Measurements from ENCODE around the gene FAHD2A.
A peak's percentile ranks its signal among the peaks of the same experiment; 100 is the strongest.
"Not testable (repeated sequence)": the region's sequence is repeated elsewhere in the genome, so short reads cannot be mapped to it uniquely, and the experiment has no call there.

Gene FAHD2A

GRCh38 chr2:95402370-95403203 lies at the start of gene FAHD2A:
Gene FAHD2A (plus strand): TSS chr2:95402708. CDS start chr2:95405559, 2,851 bp downstream.
- Histone ChIP-seq H3K36me3 (ENCODE audit: insufficient read depth, insufficient read length, low read length) (peaks cover 9% of the 10 kb centered on the region), H3K27me3 (ENCODE audit: insufficient read depth, insufficient read length) (peaks cover 7% of the 10 kb centered on the region), H3K4me3 (ENCODE audit: insufficient read length, low read depth) (peak within 1 kb of the TSS; percentile 94), H3K9me3 (ENCODE audit: insufficient read depth, low read length) (no peaks in the 10 kb centered on the region), H3K4me1 (ENCODE audit: insufficient read depth, insufficient read length) (peaks cover 3% of the 10 kb centered on the region), H3K9ac (ENCODE audit: insufficient read length, low read depth) (peak within 1 kb of the TSS; percentile 91)
- TF ChIP-seq YY1 (IDR thresholded peaks at IDR 0.05; ENCODE audit: insufficient read depth, insufficient read length) (no peak), SUZ12 (IDR thresholded peaks at IDR 0.05; ENCODE audit: extremely low read depth, insufficient read depth, insufficient read length) (no peak), ZNF274 (IDR thresholded peaks at IDR 0.05; ENCODE audit: low read depth, low read length) (no peak)
- DNase-seq (ENCODE audit: low read depth, low spot score), result peak; percentile 80

- no peak for DNase-seq (ENCODE audit: low read depth, low spot score)
- Histone ChIP-seq H3K36me3 (ENCODE audit: insufficient read depth, insufficient read length, low read length) (no peaks in the 10 kb centered on the region), H3K4me1 (ENCODE audit: insufficient read depth, insufficient read length) (peaks cover 11% of the 10 kb centered on the region), H3K4me3 (ENCODE audit: insufficient read length, low read depth) (no peak overlapping the region), H3K9ac (ENCODE audit: insufficient read length, low read depth) (no peak overlapping the region), H3K9me3 (ENCODE audit: insufficient read depth, low read length) (no peaks in the 10 kb centered on the region), H3K27me3 (ENCODE audit: insufficient read depth, insufficient read length) (peaks cover 8% of the 10 kb centered on the region)
- TF ChIP-seq YY1 (IDR thresholded peaks at IDR 0.05; ENCODE audit: insufficient read depth, insufficient read length) (no peak), SUZ12 (IDR thresholded peaks at IDR 0.05; ENCODE audit: extremely low read depth, insufficient read depth, insufficient read length) (no peak), ZNF274 (IDR thresholded peaks at IDR 0.05; ENCODE audit: low read depth, low read length) (no peak)
Measured at GRCh38 chr2:95353055-95353575, 49.4 kb upstream of the FAHD2A start.

GRCh38 chr2:95353613-95354468 lies 48.7 kb upstream of the FAHD2A start:
- peaks cover 11% of the 10 kb centered on the region for H3K4me1 ChIP-seq (ENCODE audit: insufficient read depth, insufficient read length)
- no peaks in the 10 kb centered on the region for H3K36me3 ChIP-seq (ENCODE audit: insufficient read depth, insufficient read length, low read length)

GRCh38 chr2:95354469-95354901 lies 48.0 kb upstream of the FAHD2A start:
- H3K9me3 ChIP-seq (ENCODE audit: insufficient read depth, low read length), result no peaks in the 10 kb centered on the region
- H3K36me3 ChIP-seq (ENCODE audit: insufficient read depth, insufficient read length, low read length), result no peaks in the 10 kb centered on the region
- peaks cover 13% of the 10 kb centered on the region for H3K4me1 ChIP-seq (ENCODE audit: insufficient read depth, insufficient read length)
- no peak overlapping the region for H3K4me3 ChIP-seq (ENCODE audit: insufficient read length, low read depth)
- TF ChIP-seq ZNF274 (IDR thresholded peaks at IDR 0.05; ENCODE audit: low read depth, low read length) (no peak), YY1 (IDR thresholded peaks at IDR 0.05; ENCODE audit: insufficient read depth, insufficient read length) (no peak), SUZ12 (IDR thresholded peaks at IDR 0.05; ENCODE audit: extremely low read depth, insufficient read depth, insufficient read length) (no peak)
- no peak for DNase-seq (ENCODE audit: low read depth, low spot score)
- no peaks in the 10 kb centered on the region for H3K27me3 ChIP-seq (ENCODE audit: insufficient read depth, insufficient read length)
- H3K9ac ChIP-seq (ENCODE audit: insufficient read length, low read depth), result no peak overlapping the region

More at GRCh38 chr2:95353613-95354468, 48.7 kb upstream of the FAHD2A start:
- Histone ChIP-seq H3K27me3 (ENCODE audit: insufficient read depth, insufficient read length) (peaks cover 3% of the 10 kb centered on the region), H3K4me3 (ENCODE audit: insufficient read length, low read depth) (no peak overlapping the region), H3K9me3 (ENCODE audit: insufficient read depth, low read length) (no peaks in the 10 kb centered on the region), H3K9ac (ENCODE audit: insufficient read length, low read depth) (peak overlapping the region; percentile 26)
- DNase-seq (ENCODE audit: low read depth, low spot score), result no peak
- TF ChIP-seq ZNF274 (IDR thresholded peaks at IDR 0.05; ENCODE audit: low read depth, low read length), result no peak
- no peak for TF ChIP-seq SUZ12 (IDR thresholded peaks at IDR 0.05; ENCODE audit: extremely low read depth, insufficient read depth, insufficient read length)
- no peak for TF ChIP-seq YY1 (IDR thresholded peaks at IDR 0.05; ENCODE audit: insufficient read depth, insufficient read length)

- Histone ChIP-seq H3K4me1 (ENCODE audit: insufficient read depth, insufficient read length) (peaks cover 15% of the 10 kb centered on the region), H3K27me3 (ENCODE audit: insufficient read depth, insufficient read length) (no peaks in the 10 kb centered on the region), H3K9ac (ENCODE audit: insufficient read length, low read depth) (no peak overlapping the region), H3K36me3 (ENCODE audit: insufficient read depth, insufficient read length, low read length) (no peaks in the 10 kb centered on the region), H3K9me3 (ENCODE audit: insufficient read depth, low read length) (no peaks in the 10 kb centered on the region), H3K4me3 (ENCODE audit: insufficient read length, low read depth) (no peak overlapping the region)
- TF ChIP-seq SUZ12 (IDR thresholded peaks at IDR 0.05; ENCODE audit: extremely low read depth, insufficient read depth, insufficient read length) (no peak), ZNF274 (IDR thresholded peaks at IDR 0.05; ENCODE audit: low read depth, low read length) (no peak), YY1 (IDR thresholded peaks at IDR 0.05; ENCODE audit: insufficient read depth, insufficient read length) (no peak)
- DNase-seq (ENCODE audit: low read depth, low spot score), result no peak
Measured at GRCh38 chr2:95354925-95355324, 47.6 kb upstream of the FAHD2A start.

GRCh38 chr2:95355486-95355885 lies 47.0 kb upstream of the FAHD2A start:
- H3K4me1 ChIP-seq (ENCODE audit: insufficient read depth, insufficient read length), result peaks cover 14% of the 10 kb centered on the region
- H3K9ac ChIP-seq (ENCODE audit: insufficient read length, low read depth); H3K36me3 ChIP-seq (ENCODE audit: insufficient read depth, insufficient read length, low read length); H3K4me3 ChIP-seq (ENCODE audit: insufficient read length, low read depth); DNase-seq (ENCODE audit: low read depth, low spot score); H3K9me3 ChIP-seq (ENCODE audit: insufficient read depth, low read length); H3K27me3 ChIP-seq (ENCODE audit: insufficient read depth, insufficient read length): not testable (repeated sequence)

All from NT2/D1 (cell line).